ENCODE data around the gene MAP7. TPM values are rescaled to one million over a fixed set of nuclear protein-coding genes. Genes with fewer than 3 reads are reported as not detected.
"Not testable (repeated sequence)": the region's sequence is repeated elsewhere in the genome, so short reads cannot be mapped to it uniquely, and the experiment has no call there.

The MAP7 gene
- polyA plus RNA-seq, 6 donors from 2014 or later: 0.19 to 0.71 (median 0.32) TPM; not detected in 2

DNA sequence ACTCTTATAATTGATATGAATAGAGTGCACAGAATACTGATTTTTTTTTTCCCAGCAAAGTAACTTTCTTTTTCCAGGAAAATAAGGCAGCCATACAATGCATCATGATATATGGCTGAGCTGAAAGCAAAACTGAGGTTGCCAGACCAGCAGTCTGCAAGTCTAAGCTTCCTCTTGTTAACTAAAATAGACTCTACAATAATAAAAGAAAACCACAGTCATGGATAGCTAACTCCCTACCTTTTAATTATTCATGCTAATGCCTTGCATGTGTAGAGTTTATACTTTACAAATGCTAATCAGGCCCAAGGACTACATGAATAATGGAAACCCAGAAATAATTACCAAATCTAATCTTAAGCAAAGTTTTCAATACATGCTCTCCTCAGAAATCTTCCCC is 47.4 kb downstream of the MAP7 start:
- Mint-ChIP-seq H3K36me3 (no peaks in the 10 kb centered on the region), H3K9me3 (no peaks in the 10 kb centered on the region), H3K4me3 (peak overlapping the region in 6 of 8 donors; percentile 9 to 63 (median 58)), H3K27me3 (no peaks in the 10 kb centered on the region), H3K27ac (no peak overlapping the region), H3K4me1 (peaks cover 9 to 30% (median 13%) of the 10 kb centered on the region in 3 donors)
- no peak for ATAC-seq (ENCODE audit: low read depth in 2 of 2)
- DNase-seq: no peak

DNA sequence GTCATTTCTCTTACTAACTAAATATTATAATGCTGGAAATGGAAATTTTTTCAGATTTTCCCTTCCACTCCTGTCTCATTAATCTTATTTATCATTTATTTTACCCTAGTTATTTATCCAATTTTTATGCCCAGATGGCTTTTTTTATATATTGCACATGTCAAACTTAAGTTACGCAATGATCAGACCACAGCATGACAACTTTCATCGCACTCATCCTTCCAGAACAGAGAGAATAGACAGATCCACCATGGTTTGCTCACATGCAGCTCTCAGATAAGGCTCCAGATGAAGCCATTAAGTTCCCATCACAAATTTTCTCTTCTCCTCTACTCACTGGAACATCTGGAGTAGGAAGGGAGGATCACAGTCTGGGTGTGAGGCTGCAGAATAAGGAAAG is 48.7 kb downstream of the MAP7 start:
- ATAC-seq (ENCODE audit: low read depth in 2 of 2): no peak
- H3K4me3 Mint-ChIP-seq: peak overlapping the region in 2 of 8 donors; percentile 41
- H3K4me1 Mint-ChIP-seq: peaks cover 9 to 30% (median 13%) of the 10 kb centered on the region in 3 donors
- peak overlapping the region in 1 of 6 donors; percentile 45 for H3K27ac Mint-ChIP-seq
- DNase-seq: no peak
- H3K9me3 Mint-ChIP-seq: no peaks in the 10 kb centered on the region
- no peaks in the 10 kb centered on the region for H3K27me3 Mint-ChIP-seq
- H3K36me3 Mint-ChIP-seq: no peaks in the 10 kb centered on the region

DNA sequence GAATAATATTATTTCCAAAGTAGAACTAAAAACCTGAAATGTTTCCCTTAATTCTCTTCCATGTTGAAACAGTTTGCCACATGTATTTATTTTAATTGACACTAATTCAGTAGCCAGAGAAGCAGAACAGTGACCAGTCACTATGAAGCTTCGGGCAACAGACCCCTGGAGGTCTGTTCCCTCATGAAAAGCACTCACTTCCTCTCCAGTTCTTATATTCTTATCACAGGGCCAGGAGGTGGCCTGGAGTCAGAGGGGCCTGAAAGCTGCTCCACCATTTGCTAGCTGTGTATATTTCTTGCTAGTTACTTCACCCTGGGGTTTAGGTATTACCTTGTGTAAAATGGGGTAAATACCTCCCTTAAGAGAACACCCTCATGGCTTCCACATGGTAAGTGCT is 49.1 kb downstream of the MAP7 start:
- ATAC-seq (ENCODE audit: low read depth in 2 of 2): no peak
- Mint-ChIP-seq H3K36me3 (no peaks in the 10 kb centered on the region), H3K27ac (peak overlapping the region in 1 of 6 donors; percentile 45), H3K4me1 (peaks cover 9 to 30% (median 13%) of the 10 kb centered on the region in 3 donors), H3K27me3 (no peaks in the 10 kb centered on the region), H3K9me3 (no peaks in the 10 kb centered on the region), H3K4me3 (no peak overlapping the region)
- no peak for DNase-seq

DNA sequence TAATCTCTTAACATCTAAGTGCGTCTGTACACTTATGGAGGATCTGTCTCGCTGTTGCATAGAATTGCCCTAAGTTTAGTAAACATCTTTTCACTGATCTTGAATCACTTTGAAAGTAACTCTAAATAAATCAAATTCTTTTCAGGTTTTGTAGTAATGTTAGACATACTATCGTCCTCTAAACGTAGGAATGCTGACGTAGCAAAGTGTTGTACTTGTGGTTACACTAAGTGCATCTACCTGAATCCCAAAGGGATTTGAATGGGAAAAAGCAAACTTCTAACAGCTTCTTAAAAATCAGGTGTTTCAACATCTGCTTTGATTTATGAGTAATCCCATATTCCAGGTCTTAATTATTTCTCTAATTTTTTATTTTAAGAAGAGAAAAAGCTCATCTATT is 49.8 kb downstream of the MAP7 start:
- ATAC-seq (ENCODE audit: low read depth in 2 of 2): no peak
- no peaks in the 10 kb centered on the region for H3K36me3 Mint-ChIP-seq

DNA sequence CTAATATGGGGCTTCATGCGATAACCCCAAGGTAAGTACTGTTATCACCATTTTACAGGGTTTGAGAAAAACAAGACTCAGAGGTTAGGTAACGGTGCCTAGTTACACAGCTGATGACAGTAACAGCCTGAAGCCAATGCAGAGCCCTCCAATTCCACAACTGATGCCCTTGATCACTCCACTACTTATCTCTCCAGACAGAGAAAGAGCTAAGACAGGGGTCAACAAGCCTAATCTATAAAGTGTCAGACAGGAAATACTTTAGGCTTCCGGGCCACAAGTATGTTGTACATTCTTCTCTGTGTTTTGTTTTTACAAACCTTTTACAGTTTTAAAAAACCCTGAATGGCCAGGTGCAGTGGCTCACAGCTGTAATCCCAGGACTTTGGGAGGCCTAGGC is 50.9 kb downstream of the MAP7 start:
- H3K36me3 Mint-ChIP-seq: no peaks in the 10 kb centered on the region
- H3K4me3 Mint-ChIP-seq: no peak overlapping the region
- H3K27ac Mint-ChIP-seq: peak overlapping the region in 1 of 6 donors; percentile 28

More for the DNA sequence above, 49.8 kb downstream of the MAP7 start:
- Mint-ChIP-seq H3K27me3 (no peaks in the 10 kb centered on the region), H3K4me3 (no peak overlapping the region), H3K4me1 (peaks cover 9 to 30% (median 13%) of the 10 kb centered on the region in 3 donors), H3K27ac (no peak overlapping the region), H3K9me3 (no peaks in the 10 kb centered on the region)
- DNase-seq: no peak

DNA sequence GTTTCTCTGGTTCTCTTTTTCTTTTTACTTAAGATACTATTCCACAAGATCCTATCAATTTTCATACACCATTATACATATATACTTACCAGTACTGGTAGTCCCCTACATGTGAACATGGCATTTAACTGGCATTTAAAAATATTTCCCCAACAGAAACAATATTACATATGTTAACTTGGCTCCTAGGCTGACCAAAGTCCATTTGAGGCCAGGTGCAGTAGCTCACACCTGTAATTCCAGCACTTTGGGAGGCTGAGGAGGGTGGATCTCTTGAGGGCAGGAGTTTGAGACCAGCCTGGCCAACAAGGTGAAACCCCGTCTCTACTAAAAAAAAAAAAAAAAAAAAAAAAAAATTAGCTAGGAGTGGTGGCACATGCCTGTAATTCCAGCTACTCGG is 53.8 kb downstream of the MAP7 start:
- not testable (repeated sequence) for H3K27me3 Mint-ChIP-seq; DNase-seq; ATAC-seq (ENCODE audit: low read depth in 2 of 2)

More for the DNA sequence above, 50.9 kb downstream of the MAP7 start:
- peaks cover 9 to 30% (median 13%) of the 10 kb centered on the region in 3 donors for H3K4me1 Mint-ChIP-seq
- H3K9me3 Mint-ChIP-seq: no peaks in the 10 kb centered on the region
- no peak for DNase-seq
- H3K27me3 Mint-ChIP-seq: no peaks in the 10 kb centered on the region
- ATAC-seq (ENCODE audit: low read depth in 2 of 2): no peak

DNA sequence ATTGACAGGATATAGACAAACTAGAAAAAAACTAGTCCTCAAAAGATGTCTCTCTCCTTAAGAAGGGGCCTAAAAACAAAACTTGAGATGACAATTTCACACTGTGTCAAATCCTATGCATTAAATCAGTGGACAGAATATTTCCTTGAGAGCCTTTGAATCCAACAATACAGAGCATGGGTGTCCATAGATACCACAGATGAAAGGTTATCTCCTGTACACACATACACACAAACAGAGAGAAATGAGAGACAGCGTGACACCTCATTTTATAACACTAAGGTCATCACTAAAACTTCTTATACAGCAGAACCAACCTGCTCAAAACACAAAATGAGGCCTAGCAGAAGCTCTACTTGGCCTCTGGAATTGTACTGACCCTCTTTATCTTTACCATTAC is 55.5 kb downstream of the MAP7 start:
- no peaks in the 10 kb centered on the region for H3K9me3 Mint-ChIP-seq
- peak overlapping the region in 1 of 6 donors; percentile 18 for H3K27ac Mint-ChIP-seq
- DNase-seq (no peak), ATAC-seq (ENCODE audit: low read depth in 2 of 2) (no peak)
- H3K4me1 Mint-ChIP-seq: no peaks in the 10 kb centered on the region
- no peak overlapping the region for H3K4me3 Mint-ChIP-seq
- H3K36me3 Mint-ChIP-seq: no peaks in the 10 kb centered on the region
- no peaks in the 10 kb centered on the region for H3K27me3 Mint-ChIP-seq

More for the DNA sequence above, 53.8 kb downstream of the MAP7 start:
- not testable (repeated sequence) for H3K4me1 Mint-ChIP-seq, H3K4me3 Mint-ChIP-seq, H3K27ac Mint-ChIP-seq, H3K9me3 Mint-ChIP-seq, H3K36me3 Mint-ChIP-seq

DNA sequence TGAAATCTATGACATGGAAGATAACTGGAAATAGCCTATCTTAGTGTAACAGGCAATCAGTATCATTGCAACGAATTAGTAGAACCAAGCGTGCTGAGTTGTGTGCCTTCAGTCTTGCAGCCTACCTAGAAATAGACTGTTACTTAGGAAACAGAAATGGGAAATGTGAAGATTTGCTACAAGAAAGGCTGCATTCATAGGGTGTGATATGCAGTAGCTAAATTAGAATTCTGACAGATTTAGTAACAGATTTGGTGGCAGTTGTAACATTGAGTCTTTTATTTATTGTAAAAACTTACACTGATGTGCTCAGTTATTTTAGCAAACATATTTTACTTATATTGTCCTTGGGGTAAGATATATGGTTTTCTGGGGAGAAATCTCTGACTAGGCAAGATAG is 56.2 kb downstream of the MAP7 start:
- ATAC-seq (ENCODE audit: low read depth in 2 of 2) (no peak), DNase-seq (no peak)
- no peaks in the 10 kb centered on the region for H3K36me3 Mint-ChIP-seq
- H3K4me1 Mint-ChIP-seq: no peaks in the 10 kb centered on the region
- H3K9me3 Mint-ChIP-seq: no peaks in the 10 kb centered on the region
- H3K27me3 Mint-ChIP-seq: no peaks in the 10 kb centered on the region
- no peak overlapping the region for H3K4me3 Mint-ChIP-seq
- no peak overlapping the region for H3K27ac Mint-ChIP-seq

DNA sequence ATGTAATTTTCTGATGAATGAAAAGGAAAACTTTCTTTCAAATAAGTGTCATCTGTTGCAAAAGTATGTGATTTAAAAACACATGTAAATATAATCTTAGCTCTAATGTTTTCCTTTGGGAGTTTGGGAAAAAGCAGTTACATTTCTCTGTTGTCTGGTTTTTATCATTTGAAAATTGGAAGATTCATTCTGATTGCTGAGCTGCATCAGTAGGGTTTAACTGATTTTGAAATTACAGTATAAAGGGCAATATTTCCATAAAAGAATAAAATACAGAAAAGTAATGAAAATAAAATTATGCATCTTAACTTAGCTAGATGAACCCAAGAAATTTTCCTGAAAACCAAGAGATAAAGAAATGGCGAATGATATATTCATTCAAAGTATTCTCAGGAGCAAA is 57.8 kb downstream of the MAP7 start:
- H3K4me3 Mint-ChIP-seq: no peak overlapping the region
- DNase-seq (no peak), ATAC-seq (ENCODE audit: low read depth in 2 of 2) (no peak)
- no peaks in the 10 kb centered on the region for H3K4me1 Mint-ChIP-seq
- no peak overlapping the region for H3K27ac Mint-ChIP-seq
- H3K27me3 Mint-ChIP-seq: no peaks in the 10 kb centered on the region
- H3K9me3 Mint-ChIP-seq: no peaks in the 10 kb centered on the region
- no peaks in the 10 kb centered on the region for H3K36me3 Mint-ChIP-seq

DNA sequence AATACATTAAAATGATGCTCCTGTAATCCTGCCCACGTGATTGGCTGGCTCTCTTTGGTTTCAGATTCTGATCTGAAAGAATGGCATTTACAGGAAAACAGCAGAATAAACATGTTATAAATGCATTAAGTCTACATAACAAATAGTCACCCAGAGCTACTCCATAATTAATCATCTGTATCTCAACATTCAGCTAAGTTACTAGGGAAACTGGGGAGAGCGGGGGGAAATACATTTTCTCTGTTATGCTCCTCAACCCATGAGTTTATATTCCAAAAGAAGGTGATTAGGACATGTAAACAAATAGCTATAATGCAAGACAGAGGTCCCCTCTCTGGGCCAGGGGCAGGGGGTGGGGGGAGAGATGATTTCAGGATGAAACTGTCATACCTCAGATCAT is 58.5 kb downstream of the MAP7 start:
- ATAC-seq (ENCODE audit: low read depth in 2 of 2): no peak

DNA sequence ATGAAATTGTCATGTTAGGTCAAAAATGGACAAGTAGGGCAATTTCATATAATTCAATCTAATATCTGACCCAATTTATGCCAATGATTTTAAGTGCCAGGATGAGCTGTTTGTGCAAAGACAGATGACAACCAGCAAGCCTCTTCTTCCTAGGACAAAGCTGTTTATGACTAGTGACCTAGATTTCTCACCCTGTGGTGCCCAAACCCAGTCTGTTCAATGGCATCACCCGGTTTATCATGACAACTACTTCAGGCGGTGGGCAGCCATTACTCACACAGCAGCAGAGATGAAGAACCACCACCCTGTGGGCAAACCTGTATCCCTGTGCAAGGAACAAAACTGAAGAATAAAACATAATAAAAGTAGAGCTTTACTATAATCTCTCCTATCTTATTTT is 59.0 kb downstream of the MAP7 start:
- Mint-ChIP-seq H3K4me1 (no peaks in the 10 kb centered on the region), H3K27me3 (no peaks in the 10 kb centered on the region)
- DNase-seq: no peak

More for the DNA sequence above, 58.5 kb downstream of the MAP7 start:
- no peak overlapping the region for H3K27ac Mint-ChIP-seq
- no peaks in the 10 kb centered on the region for H3K27me3 Mint-ChIP-seq
- H3K9me3 Mint-ChIP-seq: no peaks in the 10 kb centered on the region
- H3K36me3 Mint-ChIP-seq: no peaks in the 10 kb centered on the region
- no peak for DNase-seq
- H3K4me1 Mint-ChIP-seq: no peaks in the 10 kb centered on the region
- H3K4me3 Mint-ChIP-seq: no peak overlapping the region

DNA sequence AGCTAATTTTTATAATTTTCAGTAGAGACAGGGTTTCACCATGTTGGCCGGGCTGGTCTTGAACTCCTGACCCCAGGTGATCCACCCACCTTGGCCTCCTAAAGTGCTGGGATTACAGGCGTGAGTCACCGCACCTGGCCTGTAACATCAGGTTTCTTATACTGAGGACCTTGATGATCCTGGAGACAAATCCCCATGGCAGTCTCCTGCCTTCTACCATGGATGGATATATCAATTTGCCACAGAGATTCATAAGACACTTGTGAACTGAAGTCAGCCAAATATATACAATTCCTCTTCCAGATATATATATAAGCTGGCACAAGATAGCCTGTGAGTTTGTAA is 60.6 kb downstream of the MAP7 start:
- DNase-seq; H3K4me1 Mint-ChIP-seq; H3K27ac Mint-ChIP-seq; H3K9me3 Mint-ChIP-seq; ATAC-seq (ENCODE audit: low read depth in 2 of 2); H3K27me3 Mint-ChIP-seq; H3K36me3 Mint-ChIP-seq; H3K4me3 Mint-ChIP-seq: not testable (repeated sequence)

More for the DNA sequence above, 59.0 kb downstream of the MAP7 start:
- ATAC-seq (ENCODE audit: low read depth in 2 of 2): no peak
- no peak overlapping the region for H3K27ac Mint-ChIP-seq
- H3K36me3 Mint-ChIP-seq: no peaks in the 10 kb centered on the region
- H3K4me3 Mint-ChIP-seq: no peak overlapping the region
- no peaks in the 10 kb centered on the region for H3K9me3 Mint-ChIP-seq

DNA sequence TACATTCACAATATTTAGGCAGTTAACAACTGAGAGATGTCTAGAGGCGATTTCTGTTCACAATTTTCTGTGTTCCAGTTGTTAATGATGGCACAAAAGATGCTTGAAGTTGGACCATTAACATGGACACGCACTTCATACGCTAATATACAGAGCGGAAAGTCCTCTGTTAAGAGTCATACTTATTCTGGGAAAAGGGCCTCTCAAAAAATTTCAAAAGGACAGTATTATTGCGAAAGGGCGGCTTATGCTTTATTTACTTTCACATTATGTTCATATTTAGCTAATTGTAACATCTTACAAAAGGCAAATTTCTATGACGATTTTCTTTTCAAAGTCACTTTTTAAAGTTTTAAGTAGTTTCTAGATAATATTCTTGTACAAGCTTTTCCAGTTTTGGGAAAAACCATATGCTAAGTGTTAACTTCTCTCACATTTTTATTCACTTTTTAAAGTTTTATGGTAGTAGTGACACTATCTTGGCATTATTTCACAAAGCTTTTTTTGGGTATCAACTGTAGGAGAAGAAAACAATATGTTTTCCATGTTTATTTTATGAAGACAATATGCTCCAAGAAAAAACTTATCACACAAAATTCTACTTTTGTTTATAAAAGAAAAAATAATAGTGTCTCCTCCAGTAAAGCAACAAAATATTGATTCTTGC is 62.3 kb downstream of the MAP7 start:
- Mint-ChIP-seq H3K27ac (no peak overlapping the region), H3K27me3 (no peaks in the 10 kb centered on the region), H3K4me1 (no peaks in the 10 kb centered on the region), H3K4me3 (no peak overlapping the region), H3K9me3 (peaks cover 0 to 2% (median 0%) of the 10 kb centered on the region in 7 donors), H3K36me3 (no peaks in the 10 kb centered on the region)
- ATAC-seq (ENCODE audit: low read depth in 2 of 2) (no peak), DNase-seq (no peak)

DNA sequence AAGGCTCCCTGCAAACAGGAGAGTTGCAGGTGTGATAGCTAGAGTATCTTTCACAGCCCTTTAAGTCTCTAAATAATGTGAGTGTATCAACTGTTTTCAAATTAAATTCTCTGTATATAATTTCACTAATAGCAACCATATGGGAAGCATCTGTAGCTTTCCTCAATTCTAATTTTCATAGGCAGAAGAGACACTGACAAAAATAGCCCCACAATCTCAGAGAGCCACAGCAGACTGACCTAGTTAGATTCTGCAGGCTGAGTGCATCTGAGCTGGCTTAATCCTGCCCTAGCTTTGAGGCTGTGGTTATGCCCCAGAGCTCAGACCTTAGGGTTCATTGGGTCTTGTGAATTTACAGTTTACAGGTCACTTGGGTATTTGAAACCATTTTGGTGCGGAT is 63.9 kb downstream of the MAP7 start:
- peaks cover 0 to 7% of the 10 kb centered on the region in 2 donors for H3K36me3 Mint-ChIP-seq
- H3K27me3 Mint-ChIP-seq: no peaks in the 10 kb centered on the region
- no peak overlapping the region for H3K4me3 Mint-ChIP-seq
- H3K4me1 Mint-ChIP-seq: no peaks in the 10 kb centered on the region
- DNase-seq: no peak
- H3K27ac Mint-ChIP-seq: no peak overlapping the region
- ATAC-seq (ENCODE audit: low read depth in 2 of 2): no peak
- peaks cover 0 to 7% (median 2%) of the 10 kb centered on the region in 7 donors for H3K9me3 Mint-ChIP-seq

DNA sequence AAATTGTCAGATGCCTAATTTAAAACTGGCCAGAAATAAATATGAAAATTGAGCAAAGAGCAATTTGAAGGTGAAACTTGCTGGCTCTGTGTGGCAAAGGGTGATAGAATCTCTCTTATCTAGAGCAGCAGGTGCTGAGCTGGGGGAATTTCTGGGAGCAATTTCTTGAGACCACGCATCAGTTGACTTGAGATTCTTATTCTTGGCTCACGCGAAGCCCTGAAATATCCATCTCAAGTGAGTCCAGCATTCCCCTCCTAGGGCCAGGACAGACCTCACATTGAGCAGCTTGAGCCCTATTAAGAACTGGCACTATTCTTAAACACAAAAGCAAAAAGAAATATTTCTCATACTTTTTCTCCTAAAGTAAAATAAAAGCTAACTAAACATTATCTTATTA is 66.3 kb downstream of the MAP7 start:
- Mint-ChIP-seq H3K27ac (no peak overlapping the region), H3K4me3 (no peak overlapping the region), H3K36me3 (peaks cover 0 to 7% of the 10 kb centered on the region in 2 donors), H3K9me3 (peaks cover 0 to 7% (median 3%) of the 10 kb centered on the region in 7 donors), H3K27me3 (no peaks in the 10 kb centered on the region), H3K4me1 (no peaks in the 10 kb centered on the region)
- no peak for ATAC-seq (ENCODE audit: low read depth in 2 of 2)
- no peak for DNase-seq

Data from naive B cell (primary cell).